SU-DHL-6 (cell line): ENCODE data around the gene PIGL.

Experiments
- H2AFZ ChIP-seq: fragments of 200-600 bp; sonication (generic); 2 replicates; pipeline ENCODE4 v1.6.1; 2014; ENCODE audit warnings: low read depth, mild to moderate bottlenecking, moderate library complexity, mixed read lengths, antibody characterized with exemption, low read length; ENCODE audit not compliant: severe bottlenecking
- H3F3A ChIP-seq: fragments of 200-600 bp; shearing (Covaris generic); 2 replicates; pipeline ENCODE4 v1.6.0; 2016; ENCODE audit warnings: antibody characterized with exemption, mild to moderate bottlenecking; ENCODE audit not compliant: insufficient read depth
- H3K27ac ChIP-seq: fragments of 200-600 bp; sonication (generic); 2 replicates; pipeline ENCODE4 v1.5.1; 2016; ENCODE audit warnings: low read depth, mild to moderate bottlenecking, low read length, moderate library complexity, mixed read lengths
- H3K27me3 ChIP-seq: fragments of 200-600 bp; sonication (generic), shearing (Covaris generic); 2 replicates; pipeline ENCODE4 v1.6.0; 2014; ENCODE audit warnings: mild to moderate bottlenecking, low read length
- H3K36me3 ChIP-seq: fragments of 200-600 bp; sonication (generic); 2 replicates; pipeline ENCODE4 v1.6.1; 2014; ENCODE audit warnings: mild to moderate bottlenecking, low read length, mixed read lengths
- H3K4me2 ChIP-seq: fragments of 300-600, 200-600 bp; shearing (Covaris generic), sonication (generic); 2 replicates; pipeline ENCODE4 v1.6.0; 2014; ENCODE audit warnings: low read length, low read depth, mild to moderate bottlenecking; ENCODE audit not compliant: poor library complexity, severe bottlenecking
- H3K4me3 ChIP-seq: fragments of 200-600 bp; sonication (generic); 2 replicates; pipeline ENCODE4 v1.5.1; 2014; ENCODE audit warnings: antibody characterized with exemption, low read length, mild to moderate bottlenecking, mixed read lengths; ENCODE audit not compliant: insufficient read depth, poor library complexity, severe bottlenecking
- H3K79me2 ChIP-seq: fragments of 200-600 bp; sonication (generic); 2 replicates; pipeline ENCODE4 v1.6.1; 2014; ENCODE audit warnings: mild to moderate bottlenecking, low read length, moderate library complexity; ENCODE audit not compliant: insufficient read depth
- H3K9ac ChIP-seq: fragments of 200-600 bp; sonication (generic); 2 replicates; pipeline ENCODE4 v1.7.0; 2014; ENCODE audit warnings: mild to moderate bottlenecking, low read length
- H3K9me2 ChIP-seq: fragments of 200-600 bp; sonication (generic); replicated peaks from 2 replicates; pipeline ENCODE4 v1.6.1; 2014; ENCODE audit warnings: low read length; ENCODE audit not compliant: insufficient read depth
- H3K9me3 ChIP-seq: fragments of 200-600 bp; sonication (generic); 2 replicates; pipeline ENCODE4 v1.6.1; 2014; ENCODE audit warnings: low read length, mixed read lengths; ENCODE audit not compliant: insufficient read depth
- H4K20me1 ChIP-seq: fragments of 200-600 bp; sonication (generic); 2 replicates; pipeline ENCODE4 v1.6.1; 2014; ENCODE audit warnings: low read depth, mild to moderate bottlenecking, antibody characterized with exemption, low read length, moderate library complexity, mixed read lengths
- EZH2phosphoT487 ChIP-seq: fragments of 200-600 bp; sonication (generic), shearing (Covaris generic); conservative IDR thresholded peaks from 2 replicates; pipeline ENCODE4 v1.6.1; 2018; ENCODE audit warnings: mild to moderate bottlenecking, antibody characterized with exemption, low read length, moderate library complexity, mixed read lengths
- TF ChIP-seq, protein P1 (sequence below): fragments of 200-600 bp; sonication (generic); IDR thresholded peaks from one replicate; pipeline ENCODE4 v1.5.1; 2017; ENCODE audit warnings: antibody characterized with exemption, mild to moderate bottlenecking, low read length, moderate library complexity; ENCODE audit not compliant: insufficient read depth, poor library complexity, severe bottlenecking

Gene PIGL

GRCh38 chr17:16300554-16300953, 83.5 kb downstream of the PIGL start:
- H3K9me2 ChIP-seq, result no peaks in the 10 kb centered on the region
- no peak overlapping the region for H3K4me2 ChIP-seq
- no peak overlapping the region for H3K4me3 ChIP-seq
- H3F3A ChIP-seq, result no peaks in the 10 kb centered on the region; the same call in 1 of the 2 replicates
- H3K9ac ChIP-seq, result no peak overlapping the region
- no peaks in the 10 kb centered on the region for H4K20me1 ChIP-seq
- H2AFZ ChIP-seq, result no peak overlapping the region
- no peaks in the 10 kb centered on the region for H3K27me3 ChIP-seq
- TF ChIP-seq, protein P1, sequence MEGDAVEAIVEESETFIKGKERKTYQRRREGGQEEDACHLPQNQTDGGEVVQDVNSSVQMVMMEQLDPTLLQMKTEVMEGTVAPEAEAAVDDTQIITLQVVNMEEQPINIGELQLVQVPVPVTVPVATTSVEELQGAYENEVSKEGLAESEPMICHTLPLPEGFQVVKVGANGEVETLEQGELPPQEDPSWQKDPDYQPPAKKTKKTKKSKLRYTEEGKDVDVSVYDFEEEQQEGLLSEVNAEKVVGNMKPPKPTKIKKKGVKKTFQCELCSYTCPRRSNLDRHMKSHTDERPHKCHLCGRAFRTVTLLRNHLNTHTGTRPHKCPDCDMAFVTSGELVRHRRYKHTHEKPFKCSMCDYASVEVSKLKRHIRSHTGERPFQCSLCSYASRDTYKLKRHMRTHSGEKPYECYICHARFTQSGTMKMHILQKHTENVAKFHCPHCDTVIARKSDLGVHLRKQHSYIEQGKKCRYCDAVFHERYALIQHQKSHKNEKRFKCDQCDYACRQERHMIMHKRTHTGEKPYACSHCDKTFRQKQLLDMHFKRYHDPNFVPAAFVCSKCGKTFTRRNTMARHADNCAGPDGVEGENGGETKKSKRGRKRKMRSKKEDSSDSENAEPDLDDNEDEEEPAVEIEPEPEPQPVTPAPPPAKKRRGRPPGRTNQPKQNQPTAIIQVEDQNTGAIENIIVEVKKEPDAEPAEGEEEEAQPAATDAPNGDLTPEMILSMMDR, result no peak
- TF ChIP-seq EZH2phosphoT487, result no peak
- H3K36me3 ChIP-seq, result no peaks in the 10 kb centered on the region
- no peak overlapping the region for H3K27ac ChIP-seq
- no peaks in the 10 kb centered on the region for H3K79me2 ChIP-seq
- H3K9me3 ChIP-seq, result no peaks in the 10 kb centered on the region

DNA sequence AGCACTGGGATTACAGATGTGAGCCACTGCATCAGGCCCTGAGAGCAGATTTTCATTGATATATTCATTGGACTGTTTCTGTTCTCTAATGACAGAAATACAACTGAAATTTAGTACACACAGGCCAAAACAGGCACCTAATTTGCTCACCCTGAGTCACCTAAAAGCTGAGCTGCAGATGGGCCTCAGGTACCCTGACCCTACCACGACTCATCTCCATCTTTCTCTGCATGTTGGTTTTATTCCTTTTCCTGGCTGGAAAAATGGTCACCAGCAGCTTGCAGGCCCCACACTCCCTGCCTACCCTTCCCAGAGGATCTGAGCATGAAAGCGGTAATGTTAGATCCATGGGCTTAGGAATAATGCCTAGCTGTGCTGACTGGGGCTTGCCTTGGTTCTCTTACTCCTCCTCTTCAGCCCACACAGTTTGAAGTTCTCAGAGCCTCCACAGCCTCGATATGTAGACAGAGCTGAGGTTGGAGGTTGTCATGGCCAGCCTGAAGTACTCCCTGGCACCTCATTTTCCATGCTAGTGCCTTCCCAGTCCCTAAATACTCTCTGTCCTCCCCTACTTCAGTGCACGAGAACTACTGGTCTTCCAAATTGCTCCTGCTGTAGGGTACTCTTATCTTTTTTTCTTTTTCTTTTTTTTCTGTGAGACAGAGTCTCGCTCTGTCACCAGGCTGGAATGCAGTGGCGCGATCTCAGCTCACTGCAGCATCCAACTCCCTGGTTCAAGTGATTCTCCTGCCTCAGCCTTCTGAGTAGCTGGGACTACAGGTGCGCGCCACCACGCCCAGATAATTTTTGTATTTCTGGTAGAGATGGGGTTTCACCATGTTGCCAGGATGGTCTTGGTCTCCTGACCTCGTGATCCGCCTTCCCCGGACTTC, 85.2 kb downstream of the PIGL start:
- H3K9ac ChIP-seq, result no peak overlapping the region
- no peaks in the 10 kb centered on the region for H3K36me3 ChIP-seq
- no peaks in the 10 kb centered on the region for H3K9me3 ChIP-seq
- no peaks in the 10 kb centered on the region; the same call in 1 of the 2 replicates for H3F3A ChIP-seq
- H3K27me3 ChIP-seq, result no peaks in the 10 kb centered on the region
- no peak overlapping the region for H3K27ac ChIP-seq
- H3K4me3 ChIP-seq, result no peak overlapping the region
- TF ChIP-seq, protein P1, result no peak
- no peak for TF ChIP-seq EZH2phosphoT487
- no peak overlapping the region for H3K4me2 ChIP-seq
- H3K9me2 ChIP-seq, result no peaks in the 10 kb centered on the region
- H4K20me1 ChIP-seq, result no peaks in the 10 kb centered on the region
- H2AFZ ChIP-seq, result no peak overlapping the region
- no peaks in the 10 kb centered on the region for H3K79me2 ChIP-seq

DNA sequence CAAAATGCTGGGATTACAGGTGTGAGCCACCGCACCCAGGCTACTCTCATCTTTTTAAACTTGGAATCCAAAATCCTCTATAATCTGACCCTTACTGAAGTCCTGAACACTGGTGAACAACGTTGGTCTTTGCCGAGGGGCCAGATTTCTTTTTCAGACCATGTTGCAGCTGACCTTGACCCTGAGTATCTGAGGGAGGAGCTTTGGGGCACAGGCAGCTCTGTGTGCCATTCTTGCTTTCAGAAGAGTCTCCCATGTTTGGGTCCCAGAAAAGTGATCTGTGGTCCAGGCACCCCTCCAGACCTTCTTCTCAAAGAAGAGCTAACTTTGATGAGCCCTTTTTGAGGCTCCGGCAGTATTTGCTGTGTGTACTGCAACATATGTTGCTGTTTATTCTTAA, 85.8 kb downstream of the PIGL start:
- Histone ChIP-seq H3K79me2 (no peaks in the 10 kb centered on the region), H3K4me3 (no peak overlapping the region), H4K20me1 (no peaks in the 10 kb centered on the region), H2AFZ (no peak overlapping the region), H3K9me3 (no peaks in the 10 kb centered on the region), H3F3A (no peaks in the 10 kb centered on the region; the same call in 1 of the 2 replicates), H3K9ac (no peak overlapping the region), H3K27ac (no peak overlapping the region), H3K4me2 (no peak overlapping the region), H3K9me2 (no peaks in the 10 kb centered on the region), H3K36me3 (no peaks in the 10 kb centered on the region), H3K27me3 (no peaks in the 10 kb centered on the region)
- TF ChIP-seq, protein P1, result no peak
- no peak for TF ChIP-seq EZH2phosphoT487
